ENCODE results near the gene GGT6. TPM values are rescaled to one million over a fixed set of nuclear protein-coding genes. Genes with fewer than 3 reads are reported as not detected.
A peak's percentile ranks its signal among the peaks of the same experiment; 100 is the strongest.
"Not testable (repeated sequence)": the region's sequence is repeated elsewhere in the genome, so short reads cannot be mapped to it uniquely, and the experiment has no call there.

Gene GGT6
- total RNA-seq, 1 donor from 2014 or later, result not detected

GRCh38 chr17:4592240-4593005, 32.0 kb upstream of the GGT6 start:
- DNase-seq (ENCODE audit: low read depth), result no peak

GRCh38 chr17:4591529-4591928, 31.2 kb upstream of the GGT6 start:
- no peak for DNase-seq (ENCODE audit: low read depth)

- DNase-seq (ENCODE audit: low read depth), result no peak
Measured at GRCh38 chr17:4590981-4591453, 30.6 kb upstream of the GGT6 start.

- not testable (repeated sequence) for DNase-seq (ENCODE audit: low read depth)
Measured at GRCh38 chr17:4590042-4590441, 29.7 kb upstream of the GGT6 start.

- no peak for DNase-seq (ENCODE audit: low read depth)
Measured at GRCh38 chr17:4588898-4589625, 28.7 kb upstream of the GGT6 start.

- DNase-seq (ENCODE audit: low read depth), result no peak
Measured at GRCh38 chr17:4588391-4588790, 28.0 kb upstream of the GGT6 start.

GRCh38 chr17:4587803-4588202, 27.4 kb upstream of the GGT6 start:
- DNase-seq (ENCODE audit: low read depth), result no peak

- DNase-seq (ENCODE audit: low read depth), result no peak
Measured at GRCh38 chr17:4587195-4587594, 26.8 kb upstream of the GGT6 start.

- DNase-seq (ENCODE audit: low read depth), result peak; percentile 51
Measured at GRCh38 chr17:4586043-4586442, 25.7 kb upstream of the GGT6 start.

GRCh38 chr17:4585638-4585994, 25.2 kb upstream of the GGT6 start:
- DNase-seq (ENCODE audit: low read depth), result peak; percentile 18

GRCh38 chr17:4584917-4585637, 24.7 kb upstream of the GGT6 start:
- DNase-seq (ENCODE audit: low read depth), result no peak

GRCh38 chr17:4584101-4584916, 23.9 kb upstream of the GGT6 start, which contains the start of gene SMTNL2:
SMTNL2 (plus strand) TSS chr17:4584529; CDS start chr17:4584606, 77 bp downstream.
- no peak for DNase-seq (ENCODE audit: low read depth)

- DNase-seq (ENCODE audit: low read depth), result peak; percentile 18
Measured at GRCh38 chr17:4583782-4584100, 23.4 kb upstream of the GGT6 start.

GRCh38 chr17:4583206-4583605, 22.8 kb upstream of the GGT6 start:
- no peak for DNase-seq (ENCODE audit: low read depth)

- DNase-seq (ENCODE audit: low read depth), result no peak
Measured at GRCh38 chr17:4582691-4583090, 22.3 kb upstream of the GGT6 start.

GRCh38 chr17:4582101-4582501, 21.7 kb upstream of the GGT6 start:
- no peak for DNase-seq (ENCODE audit: low read depth)

- no peak for DNase-seq (ENCODE audit: low read depth)
Measured at GRCh38 chr17:4580291-4580690, 19.9 kb upstream of the GGT6 start.

- no peak for DNase-seq (ENCODE audit: low read depth)
Measured at GRCh38 chr17:4579678-4580077, 19.3 kb upstream of the GGT6 start.

GRCh38 chr17:4578349-4578748, 18.0 kb upstream of the GGT6 start:
- not testable (repeated sequence) for DNase-seq (ENCODE audit: low read depth)

GRCh38 chr17:4577386-4577993, 17.1 kb upstream of the GGT6 start:
- DNase-seq (ENCODE audit: low read depth), result no peak

Data from myocyte (in vitro differentiated cells).